Upper lobe of left lung (tissue), 6 donors: ENCODE measurements around the gene SAAL1. TPM values are rescaled to one million over a fixed set of nuclear protein-coding genes. Genes with fewer than 3 reads are reported as not detected.

Experiments used
- ATAC-seq, 2 donors: fragments of 200-7000 bp; cut with Tn5 transposase; one replicate each; pipeline ENCODE4 v1.9.1; 2022; ENCODE audit warnings: mild to moderate bottlenecking in 2 of 2, moderate library complexity in 2 of 2; ENCODE audit not compliant: low FRiP score in 2 of 2
- DNase-seq, 2 donors: peaks; one replicate each; pipeline ENCODE4 v3.0.0-alpha.2; 2019 to 2020
- H3K27ac ChIP-seq, 4 donors: fragments of 200-600 bp; sonication (generic); one replicate each; pipeline ENCODE4 v1.5.1; 2016 to 2019
- H3K27me3 ChIP-seq, 4 donors: fragments of 200-600 bp; sonication (generic); one replicate each; pipeline ENCODE4 v1.5.1; 2017 to 2019
- H3K36me3 ChIP-seq, 4 donors: fragments of 200-600 bp; sonication (generic); one replicate each; pipeline ENCODE4 v1.5.1; 2016 to 2019
- H3K4me1 ChIP-seq, 4 donors: fragments of 200-600 bp; sonication (generic); one replicate each; pipeline ENCODE4 v1.5.1; 2018 to 2019
- H3K4me3 ChIP-seq, 4 donors: fragments of 200-600 bp; sonication (generic); one replicate each; pipeline ENCODE4 v1.5.1; 2017 to 2019; ENCODE audit warnings: mild to moderate bottlenecking in 2 of 4, moderate library complexity in 1 of 4
- H3K9me3 ChIP-seq, 4 donors: fragments of 200-600 bp; sonication (generic); one replicate each; pipeline ENCODE4 v1.5.1; 2018 to 2019
- CTCF ChIP-seq, 6 experiments: fragments of 450-650 bp in 4 of 6; fragments of 200-600 bp in 2 of 6; sonication (generic) in 2 of 6; IDR thresholded peaks; one replicate each; pipeline ENCODE4 v1.5.1; 2016 to 2019; ENCODE audit warnings: antibody characterized with exemption in 6 of 6
- EP300 ChIP-seq, 4 donors: sonication (generic); formaldehyde crosslinking; IDR thresholded peaks; one replicate each; pipeline ENCODE4 v1.5.1; 2017; ENCODE audit warnings: antibody characterized with exemption in 4 of 4, control low read depth in 2 of 4
- POLR2A ChIP-seq, 4 donors: fragments of 450-650 bp; IDR thresholded peaks; one replicate each; pipeline ENCODE4 v1.5.1; 2016 to 2017; ENCODE audit warnings: antibody characterized with exemption in 4 of 4, mild to moderate bottlenecking in 2 of 4
- POLR2AphosphoS5 ChIP-seq, 2 donors: sonication (generic); formaldehyde crosslinking; IDR thresholded peaks; one replicate each; pipeline ENCODE4 v1.5.1; 2017; ENCODE audit warnings: antibody characterized with exemption in 2 of 2
- WGBS, 2 donors: methylation state at CpG; one replicate each; pipeline ENCODE4 v1.1.5; 2017 to 2018; 5-methylcytosine and 5-hydroxymethylcytosine counted together
- total RNA-seq, 6 donors: library from RNA; depleted of rRNA in 4 of 6; stranded (reverse); fragments of >200 nt in 4 of 6; gene quantifications; one replicate each; pipeline versions ENCODE4 v1.1.0 to v1.2.1, GENCODE V29; 2016 to 2021
- donor health status: DM: no; HTN: no; CAD: no; lungs with moderate emphysema.
- donor health status: DM: no; HTN: yes; CAD: no; lungs with severe emphysema.

The SAAL1 gene
- total RNA-seq, 6 donors from 2014 or later = 5.9 to 19.6 (median 10.6) TPM

- 71 to 80% methylated on average over 3 of the region's 3 CpGs for WGBS, 2 donors
- DNase-seq (no peak), ATAC-seq (no peak)
- TF ChIP-seq EP300 (IDR thresholded peaks at IDR 0.05) (no peak), CTCF (IDR thresholded peaks at IDR 0.05) (no peak), POLR2AphosphoS5 (IDR thresholded peaks at IDR 0.05) (no peak), POLR2A (IDR thresholded peaks at IDR 0.05) (no peak)
- H3K36me3 ChIP-seq = peaks cover 24 to 91% (median 30%) of the 10 kb centered on the region in 4 donors
- no peaks in the 10 kb centered on the region for H3K4me1 ChIP-seq
- no peaks in the 10 kb centered on the region for H3K9me3 ChIP-seq
- no peaks in the 10 kb centered on the region for H3K27me3 ChIP-seq
- H3K27ac ChIP-seq = no peak overlapping the region
- H3K4me3 ChIP-seq = no peak overlapping the region
Measured at GRCh38 chr11:18088966-18089365, 16.9 kb downstream of the SAAL1 start.

- WGBS, 2 donors = 98 to 99% methylated on average over 2 of the region's 2 CpGs
- H3K36me3 ChIP-seq = peaks cover 18 to 88% (median 26%) of the 10 kb centered on the region in 4 donors
- ATAC-seq = no peak
Measured at GRCh38 chr11:18088366-18088765, 17.5 kb downstream of the SAAL1 start.

GRCh38 chr11:18081551-18081950 is 24.3 kb downstream of the SAAL1 start:
- 57 to 65% methylated on average over 2 of the region's 2 CpGs for WGBS, 2 donors
- DNase-seq (no peak), ATAC-seq (no peak)
- H3K36me3 ChIP-seq = peaks cover 7 to 50% (median 21%) of the 10 kb centered on the region in 4 donors
- H3K4me3 ChIP-seq = no peak overlapping the region
- no peak overlapping the region for H3K27ac ChIP-seq
- no peaks in the 10 kb centered on the region for H3K9me3 ChIP-seq
- no peak for TF ChIP-seq POLR2AphosphoS5 (IDR thresholded peaks at IDR 0.05)
- TF ChIP-seq POLR2A (IDR thresholded peaks at IDR 0.05) = no peak
- no peak for TF ChIP-seq EP300 (IDR thresholded peaks at IDR 0.05)
- no peak for TF ChIP-seq CTCF (IDR thresholded peaks at IDR 0.05)
- H3K4me1 ChIP-seq = no peaks in the 10 kb centered on the region
- no peaks in the 10 kb centered on the region for H3K27me3 ChIP-seq

More at GRCh38 chr11:18088366-18088765, 17.5 kb downstream of the SAAL1 start:
- DNase-seq = no peak
- Histone ChIP-seq H3K27ac (no peak overlapping the region), H3K4me1 (no peaks in the 10 kb centered on the region), H3K4me3 (no peak overlapping the region), H3K27me3 (no peaks in the 10 kb centered on the region), H3K9me3 (no peaks in the 10 kb centered on the region)
- TF ChIP-seq POLR2A (IDR thresholded peaks at IDR 0.05) (no peak), POLR2AphosphoS5 (IDR thresholded peaks at IDR 0.05) (no peak), EP300 (IDR thresholded peaks at IDR 0.05) (no peak), CTCF (IDR thresholded peaks at IDR 0.05) (no peak)

GRCh38 chr11:18080451-18080850 is 25.4 kb downstream of the SAAL1 start:
- no peaks in the 10 kb centered on the region for H3K9me3 ChIP-seq
- peaks cover 4 to 39% (median 12%) of the 10 kb centered on the region in 4 donors for H3K36me3 ChIP-seq
- TF ChIP-seq EP300 (IDR thresholded peaks at IDR 0.05) (no peak), POLR2AphosphoS5 (IDR thresholded peaks at IDR 0.05) (no peak), CTCF (IDR thresholded peaks at IDR 0.05) (no peak), POLR2A (IDR thresholded peaks at IDR 0.05) (no peak)
- no peak for DNase-seq
- H3K27ac ChIP-seq = no peak overlapping the region
- H3K27me3 ChIP-seq = no peaks in the 10 kb centered on the region
- 59 to 62% methylated on average over 4 of the region's 4 CpGs for WGBS, 2 donors
- H3K4me1 ChIP-seq = no peaks in the 10 kb centered on the region
- ATAC-seq = no peak
- H3K4me3 ChIP-seq = no peak overlapping the region

GRCh38 chr11:18078909-18079308 is 27.0 kb downstream of the SAAL1 start:
- Histone ChIP-seq H3K27me3 (no peaks in the 10 kb centered on the region), H3K36me3 (peaks cover 4 to 27% (median 10%) of the 10 kb centered on the region in 4 donors), H3K4me3 (no peak overlapping the region), H3K4me1 (no peaks in the 10 kb centered on the region), H3K9me3 (no peaks in the 10 kb centered on the region), H3K27ac (no peak overlapping the region)
- TF ChIP-seq EP300 (IDR thresholded peaks at IDR 0.05) (no peak), POLR2A (IDR thresholded peaks at IDR 0.05) (no peak), POLR2AphosphoS5 (IDR thresholded peaks at IDR 0.05) (no peak)
- 88 to 96% methylated on average over 2 of the region's 2 CpGs for WGBS, 2 donors
- ATAC-seq (no peak), DNase-seq (no peak)
